Osteocyte (in vitro differentiated cells): ENCODE results near the gene SPTBN1. TPM values are rescaled to one million over a fixed set of nuclear protein-coding genes. Genes with fewer than 3 reads are reported as not detected.

Source experiments
- DNase-seq: peaks from one replicate; pipeline ENCODE4 v3.0.0; 2021; ENCODE audit warnings: mixed read lengths; ENCODE audit not compliant: unreplicated experiment; ENCODE audit errors: extremely low spot score
- H3K27ac Mint-ChIP-seq: one replicate; pipeline ENCODE4 v1.8.0; 2021; ENCODE audit warnings: mild to moderate bottlenecking, mixed read lengths; ENCODE audit not compliant: unreplicated experiment
- H3K27me3 Mint-ChIP-seq: one replicate; pipeline ENCODE4 v1.8.0; 2021; ENCODE audit warnings: mixed read lengths; ENCODE audit not compliant: unreplicated experiment
- H3K36me3 Mint-ChIP-seq: one replicate; pipeline ENCODE4 v1.8.0; 2021; ENCODE audit warnings: mixed read lengths; ENCODE audit not compliant: unreplicated experiment
- H3K4me1 Mint-ChIP-seq: one replicate; pipeline ENCODE4 v1.8.0; 2021; ENCODE audit warnings: mixed read lengths; ENCODE audit not compliant: unreplicated experiment
- H3K4me3 Mint-ChIP-seq: one replicate; pipeline ENCODE4 v1.8.0; 2021; ENCODE audit warnings: mild to moderate bottlenecking, moderate library complexity, mixed read lengths; ENCODE audit not compliant: unreplicated experiment
- H3K9me3 Mint-ChIP-seq: one replicate; pipeline ENCODE4 v1.8.0; 2021; ENCODE audit warnings: mixed read lengths; ENCODE audit not compliant: unreplicated experiment
- CTCF ChIP-seq: fragments of 200-600 bp; sonication (generic); IDR thresholded peaks from 2 replicates; pipeline ENCODE4 v1.5.0; 2021; ENCODE audit warnings: antibody characterized with exemption, mild to moderate bottlenecking, moderate library complexity
- total RNA-seq: library from RNA; stranded (reverse); gene quantifications from 2 replicates; pipeline ENCODE4 v1.2.1, GENCODE V29; 2021

SPTBN1 gene
- total RNA-seq, 1 donor from 2014 or later = 248 TPM

- no peak for DNase-seq
- H3K36me3 Mint-ChIP-seq = no peaks in the 10 kb centered on the region
- TF ChIP-seq CTCF = no peak
- no peak overlapping the region for H3K4me3 Mint-ChIP-seq
- no peaks in the 10 kb centered on the region for H3K27me3 Mint-ChIP-seq
- H3K27ac Mint-ChIP-seq = no peak overlapping the region
- H3K9me3 Mint-ChIP-seq = peaks cover 4% of the 10 kb centered on the region
- no peaks in the 10 kb centered on the region for H3K4me1 Mint-ChIP-seq
Observed at GRCh38 chr2:54419855-54420523, 36.1 kb upstream of the SPTBN1 start.

DNA sequence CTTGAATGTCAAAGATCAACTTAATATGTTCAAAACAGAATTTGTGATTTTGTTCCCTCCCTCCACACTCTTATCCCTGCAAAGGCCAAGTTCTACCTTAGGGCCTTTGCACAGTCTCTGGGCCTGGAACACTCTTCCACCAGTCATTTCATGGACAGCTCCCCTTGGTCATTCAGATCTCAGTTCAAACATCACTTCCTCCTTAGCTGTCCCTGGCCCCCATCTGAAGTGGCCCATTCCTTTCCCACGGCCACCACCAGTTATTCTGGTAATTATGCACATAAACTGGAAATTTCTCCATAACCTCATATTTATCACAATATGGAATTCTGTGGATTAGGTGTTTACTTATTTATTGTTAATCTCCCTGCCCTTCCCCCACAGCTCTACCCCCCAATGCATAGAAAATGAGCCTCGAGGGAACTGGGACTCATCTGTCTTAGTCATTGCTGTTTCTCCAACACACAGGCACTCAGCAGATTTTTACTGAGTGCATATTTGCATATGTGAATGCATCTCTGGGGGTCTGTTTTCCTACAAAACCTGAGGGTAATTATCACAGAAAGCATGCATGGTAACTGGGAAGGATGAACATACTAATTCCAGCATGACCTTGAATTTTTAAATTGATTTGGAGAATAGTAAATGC, 35.5 kb upstream of the SPTBN1 start:
- Mint-ChIP-seq H3K27me3 (no peaks in the 10 kb centered on the region), H3K27ac (no peak overlapping the region), H3K36me3 (no peaks in the 10 kb centered on the region), H3K9me3 (peaks cover 4% of the 10 kb centered on the region), H3K4me1 (no peaks in the 10 kb centered on the region), H3K4me3 (no peak overlapping the region)
- TF ChIP-seq CTCF = no peak
- DNase-seq = no peak

- TF ChIP-seq CTCF = no peak
- Mint-ChIP-seq H3K27ac (no peak overlapping the region), H3K9me3 (peaks cover 4% of the 10 kb centered on the region), H3K4me3 (no peak overlapping the region), H3K4me1 (no peaks in the 10 kb centered on the region), H3K36me3 (no peaks in the 10 kb centered on the region), H3K27me3 (no peaks in the 10 kb centered on the region)
- no peak for DNase-seq
Observed at GRCh38 chr2:54422072-54422581, 34.0 kb upstream of the SPTBN1 start.

DNA sequence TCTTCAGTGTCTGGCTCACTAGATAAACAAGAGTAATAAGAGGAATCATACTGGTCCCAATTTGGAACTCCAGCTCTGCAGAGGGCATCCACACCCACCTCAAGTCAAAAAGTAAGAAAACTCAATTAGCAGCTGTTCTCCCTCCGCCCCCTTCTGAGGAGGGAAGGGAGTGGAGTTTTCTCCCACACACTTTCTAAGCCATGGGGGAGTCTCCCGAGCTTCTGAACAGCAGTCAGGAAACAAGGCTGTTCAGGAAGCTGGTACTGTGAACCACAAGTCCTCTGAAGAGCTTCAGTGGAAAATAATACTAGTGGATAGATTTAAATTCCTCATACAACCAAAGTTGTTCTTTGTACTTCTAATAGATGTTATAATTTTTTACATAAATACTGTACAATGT, 32.9 kb upstream of the SPTBN1 start:
- Mint-ChIP-seq H3K27me3 (no peaks in the 10 kb centered on the region), H3K4me1 (no peaks in the 10 kb centered on the region), H3K36me3 (no peaks in the 10 kb centered on the region), H3K4me3 (no peak overlapping the region), H3K9me3 (peaks cover 4% of the 10 kb centered on the region), H3K27ac (no peak overlapping the region)
- no peak for TF ChIP-seq CTCF
- no peak for DNase-seq

GRCh38 chr2:54424555-54425163, 31.5 kb upstream of the SPTBN1 start:
- Mint-ChIP-seq H3K9me3 (peaks cover 4% of the 10 kb centered on the region), H3K4me1 (peaks cover 3% of the 10 kb centered on the region), H3K27ac (no peak overlapping the region), H3K4me3 (no peak overlapping the region), H3K36me3 (no peaks in the 10 kb centered on the region), H3K27me3 (no peaks in the 10 kb centered on the region)
- TF ChIP-seq CTCF = no peak
- no peak for DNase-seq
